NT2/D1 (cell line): ENCODE results near the gene IZUMO3.

ENCODE experiments used
- DNase-seq: peaks from one replicate; pipeline ENCODE4 v3.0.0-alpha.2; 2011; ENCODE audit warnings: low read depth, low spot score
- H3K27me3 ChIP-seq: 2 replicates; pipeline ENCODE4 v1.6.0; 2011; ENCODE audit warnings: mild to moderate bottlenecking; ENCODE audit not compliant: insufficient read length, insufficient read depth
- H3K36me3 ChIP-seq: 2 replicates; pipeline ENCODE4 v1.6.1; 2011; ENCODE audit warnings: mild to moderate bottlenecking, low read length, mixed read lengths; ENCODE audit not compliant: insufficient read depth, insufficient read length
- H3K4me1 ChIP-seq: 2 replicates; pipeline ENCODE4 v1.5.1; 2011; ENCODE audit not compliant: insufficient read depth, insufficient read length
- H3K4me3 ChIP-seq: 2 replicates; pipeline ENCODE4 v1.5.1; 2011; ENCODE audit warnings: low read depth; ENCODE audit not compliant: insufficient read length
- H3K9ac ChIP-seq: 2 replicates; pipeline ENCODE4 v1.6.0; 2011; ENCODE audit warnings: low read depth; ENCODE audit not compliant: insufficient read length
- H3K9me3 ChIP-seq: 2 replicates; pipeline ENCODE4 v1.5.1; 2011; ENCODE audit warnings: mild to moderate bottlenecking, low read length; ENCODE audit not compliant: insufficient read depth
- SUZ12 ChIP-seq: IDR thresholded peaks from 2 replicates; pipeline ENCODE4 v1.6.1; 2011; ENCODE audit not compliant: insufficient read length, insufficient read depth; ENCODE audit errors: extremely low read depth
- YY1 ChIP-seq: IDR thresholded peaks from 2 replicates; pipeline ENCODE4 v1.6.1; 2011; ENCODE audit not compliant: insufficient read length, insufficient read depth
- ZNF274 ChIP-seq: IDR thresholded peaks from 2 replicates; pipeline ENCODE4 v1.6.1; 2011; ENCODE audit warnings: mild to moderate bottlenecking, low read depth, low read length

IZUMO3 gene

GRCh38 chr9:24504521-24504920 is 41.2 kb downstream of the IZUMO3 start:
- Histone ChIP-seq H3K9me3 (peaks cover 7% of the 10 kb centered on the region; the same call in 1 of the 2 replicates), H3K9ac (no peak overlapping the region), H3K27me3 (no peaks in the 10 kb centered on the region), H3K4me1 (no peaks in the 10 kb centered on the region), H3K4me3 (no peak overlapping the region), H3K36me3 (no peaks in the 10 kb centered on the region)
- no peak for DNase-seq
- no peak for TF ChIP-seq ZNF274
- TF ChIP-seq YY1 = no peak
- no peak for TF ChIP-seq SUZ12

GRCh38 chr9:24502206-24502937 is 43.3 kb downstream of the IZUMO3 start:
- no peak overlapping the region for H3K4me3 ChIP-seq
- no peak overlapping the region for H3K9ac ChIP-seq
- no peak for DNase-seq
- no peaks in the 10 kb centered on the region for H3K9me3 ChIP-seq
- H3K27me3 ChIP-seq = no peaks in the 10 kb centered on the region
- H3K36me3 ChIP-seq = no peaks in the 10 kb centered on the region
- TF ChIP-seq YY1 = no peak
- TF ChIP-seq ZNF274 = no peak
- no peak for TF ChIP-seq SUZ12
- H3K4me1 ChIP-seq = no peaks in the 10 kb centered on the region

DNA sequence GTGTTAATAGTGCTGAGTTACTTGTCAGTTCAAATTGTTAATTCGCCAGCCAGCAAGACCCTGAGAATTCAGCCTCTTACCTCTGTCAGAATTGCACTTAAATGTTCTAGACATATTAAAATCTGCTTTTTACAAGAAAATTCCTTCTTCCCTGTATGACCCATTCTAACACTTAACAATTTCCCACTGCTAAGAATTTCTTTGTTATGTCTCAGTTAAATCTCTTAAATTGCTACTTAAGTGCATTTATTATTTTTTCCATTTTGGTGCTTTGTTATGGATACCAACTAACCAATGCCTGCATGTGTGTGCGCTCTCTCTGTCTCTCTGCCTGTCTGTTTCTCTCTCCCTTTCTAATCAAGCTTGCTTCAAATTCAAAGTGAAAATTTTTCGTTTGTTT is 44.9 kb downstream of the IZUMO3 start:
- H3K4me3 ChIP-seq = no peak overlapping the region
- DNase-seq = no peak
- no peaks in the 10 kb centered on the region for H3K27me3 ChIP-seq
- H3K4me1 ChIP-seq = no peaks in the 10 kb centered on the region
- H3K9ac ChIP-seq = no peak overlapping the region
- TF ChIP-seq YY1 (no peak), ZNF274 (no peak), SUZ12 (no peak)
- no peaks in the 10 kb centered on the region for H3K36me3 ChIP-seq
- H3K9me3 ChIP-seq = no peaks in the 10 kb centered on the region

- Histone ChIP-seq H3K36me3 (no peaks in the 10 kb centered on the region), H3K4me1 (no peaks in the 10 kb centered on the region), H3K27me3 (no peaks in the 10 kb centered on the region), H3K9ac (no peak overlapping the region), H3K4me3 (no peak overlapping the region), H3K9me3 (no peaks in the 10 kb centered on the region)
- no peak for TF ChIP-seq SUZ12
- no peak for TF ChIP-seq ZNF274
- TF ChIP-seq YY1 = no peak
- DNase-seq = no peak
Measured at GRCh38 chr9:24498632-24499031, 47.1 kb downstream of the IZUMO3 start.

- Histone ChIP-seq H3K27me3 (no peaks in the 10 kb centered on the region), H3K4me3 (no peak overlapping the region), H3K9me3 (no peaks in the 10 kb centered on the region), H3K9ac (no peak overlapping the region), H3K36me3 (no peaks in the 10 kb centered on the region), H3K4me1 (no peaks in the 10 kb centered on the region)
- no peak for TF ChIP-seq SUZ12
- no peak for TF ChIP-seq YY1
- TF ChIP-seq ZNF274 = no peak
- no peak for DNase-seq
Measured at GRCh38 chr9:24497671-24498070, 48.0 kb downstream of the IZUMO3 start.
